Measurements from ENCODE around the gene SV2B. TPM values are rescaled to one million over a fixed set of nuclear protein-coding genes. Genes with fewer than 3 reads are reported as not detected.
A peak's percentile ranks its signal among the peaks of the same experiment; 100 is the strongest.

The SV2B gene
- total and polyA plus RNA-seq, 9 of the 15 experiments (the other 6 are each of a cell fraction or from before 2014, with no cell fraction given) = 0.01 to 0.25 (median 0.11) TPM

DNA sequence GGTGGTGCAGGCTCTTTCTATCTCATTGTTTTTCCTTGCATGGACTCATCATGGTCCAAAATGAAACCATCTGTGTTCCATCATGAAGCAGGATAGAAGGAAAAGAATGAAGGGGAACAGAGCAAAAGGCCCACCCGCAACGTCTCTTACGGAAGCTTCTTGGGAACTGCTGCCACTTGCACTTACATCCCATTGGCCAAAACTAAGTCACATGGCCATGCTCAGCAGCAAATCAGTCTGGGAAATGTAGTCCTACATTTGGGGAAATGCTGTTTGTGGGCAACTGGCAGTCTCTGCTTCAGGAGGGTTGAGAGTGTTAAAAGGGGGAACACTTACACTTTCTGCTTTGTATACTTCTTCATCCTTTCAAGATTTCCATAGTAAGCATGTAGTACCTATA, 191.6 kb downstream of the SV2B start (continued):
- TF ChIP-seq, protein P1, sequence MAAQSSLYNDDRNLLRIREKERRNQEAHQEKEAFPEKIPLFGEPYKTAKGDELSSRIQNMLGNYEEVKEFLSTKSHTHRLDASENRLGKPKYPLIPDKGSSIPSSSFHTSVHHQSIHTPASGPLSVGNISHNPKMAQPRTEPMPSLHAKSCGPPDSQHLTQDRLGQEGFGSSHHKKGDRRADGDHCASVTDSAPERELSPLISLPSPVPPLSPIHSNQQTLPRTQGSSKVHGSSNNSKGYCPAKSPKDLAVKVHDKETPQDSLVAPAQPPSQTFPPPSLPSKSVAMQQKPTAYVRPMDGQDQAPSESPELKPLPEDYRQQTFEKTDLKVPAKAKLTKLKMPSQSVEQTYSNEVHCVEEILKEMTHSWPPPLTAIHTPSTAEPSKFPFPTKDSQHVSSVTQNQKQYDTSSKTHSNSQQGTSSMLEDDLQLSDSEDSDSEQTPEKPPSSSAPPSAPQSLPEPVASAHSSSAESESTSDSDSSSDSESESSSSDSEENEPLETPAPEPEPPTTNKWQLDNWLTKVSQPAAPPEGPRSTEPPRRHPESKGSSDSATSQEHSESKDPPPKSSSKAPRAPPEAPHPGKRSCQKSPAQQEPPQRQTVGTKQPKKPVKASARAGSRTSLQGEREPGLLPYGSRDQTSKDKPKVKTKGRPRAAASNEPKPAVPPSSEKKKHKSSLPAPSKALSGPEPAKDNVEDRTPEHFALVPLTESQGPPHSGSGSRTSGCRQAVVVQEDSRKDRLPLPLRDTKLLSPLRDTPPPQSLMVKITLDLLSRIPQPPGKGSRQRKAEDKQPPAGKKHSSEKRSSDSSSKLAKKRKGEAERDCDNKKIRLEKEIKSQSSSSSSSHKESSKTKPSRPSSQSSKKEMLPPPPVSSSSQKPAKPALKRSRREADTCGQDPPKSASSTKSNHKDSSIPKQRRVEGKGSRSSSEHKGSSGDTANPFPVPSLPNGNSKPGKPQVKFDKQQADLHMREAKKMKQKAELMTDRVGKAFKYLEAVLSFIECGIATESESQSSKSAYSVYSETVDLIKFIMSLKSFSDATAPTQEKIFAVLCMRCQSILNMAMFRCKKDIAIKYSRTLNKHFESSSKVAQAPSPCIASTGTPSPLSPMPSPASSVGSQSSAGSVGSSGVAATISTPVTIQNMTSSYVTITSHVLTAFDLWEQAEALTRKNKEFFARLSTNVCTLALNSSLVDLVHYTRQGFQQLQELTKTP (IDR thresholded peaks at IDR 0.05; ENCODE audit: low read depth in 1 of 2, partially characterized antibody in 2 of 2) = peak in 1 of 2 experiments; percentile 83
- TF ChIP-seq, protein P2, sequence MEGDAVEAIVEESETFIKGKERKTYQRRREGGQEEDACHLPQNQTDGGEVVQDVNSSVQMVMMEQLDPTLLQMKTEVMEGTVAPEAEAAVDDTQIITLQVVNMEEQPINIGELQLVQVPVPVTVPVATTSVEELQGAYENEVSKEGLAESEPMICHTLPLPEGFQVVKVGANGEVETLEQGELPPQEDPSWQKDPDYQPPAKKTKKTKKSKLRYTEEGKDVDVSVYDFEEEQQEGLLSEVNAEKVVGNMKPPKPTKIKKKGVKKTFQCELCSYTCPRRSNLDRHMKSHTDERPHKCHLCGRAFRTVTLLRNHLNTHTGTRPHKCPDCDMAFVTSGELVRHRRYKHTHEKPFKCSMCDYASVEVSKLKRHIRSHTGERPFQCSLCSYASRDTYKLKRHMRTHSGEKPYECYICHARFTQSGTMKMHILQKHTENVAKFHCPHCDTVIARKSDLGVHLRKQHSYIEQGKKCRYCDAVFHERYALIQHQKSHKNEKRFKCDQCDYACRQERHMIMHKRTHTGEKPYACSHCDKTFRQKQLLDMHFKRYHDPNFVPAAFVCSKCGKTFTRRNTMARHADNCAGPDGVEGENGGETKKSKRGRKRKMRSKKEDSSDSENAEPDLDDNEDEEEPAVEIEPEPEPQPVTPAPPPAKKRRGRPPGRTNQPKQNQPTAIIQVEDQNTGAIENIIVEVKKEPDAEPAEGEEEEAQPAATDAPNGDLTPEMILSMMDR (IDR thresholded peaks at IDR 0.05 in 2 of 3, conservative IDR thresholded peaks at IDR 0.05 in 1 of 3; ENCODE audit: insufficient read depth in 2 of 3, low read depth in 1 of 3, low read length in 3 of 3) = 0 out of 6 replicates have a peak, but pooled peaks of 1 of the 3 experiments have one; percentile 1
- TF ChIP-seq NFYB (IDR thresholded peaks at IDR 0.05; ENCODE audit: extremely low read depth, insufficient read length) (peak; percentile 100), NONO (IDR thresholded peaks at IDR 0.05; ENCODE audit: low read depth in 2 of 2, low read length in 1 of 2) (no peak), RFX5 (IDR thresholded peaks at IDR 0.05; ENCODE audit: low read depth, low read length) (no peak), NCOA2 (IDR thresholded peaks at IDR 0.05; ENCODE audit: partially characterized antibody in 2 of 2) (no peak), FOS (IDR thresholded peaks at IDR 0.05; ENCODE audit: extremely low read depth, insufficient read length) (peak; percentile 87), WHSC1 (IDR thresholded peaks at IDR 0.05; ENCODE audit: low read length) (no peak), MBD2 (IDR thresholded peaks at IDR 0.05; ENCODE audit: borderline replicate concordance, low read depth) (peak; percentile 76; the same call in 1 of the 2 replicates)
- TF ChIP-seq, protein P3, sequence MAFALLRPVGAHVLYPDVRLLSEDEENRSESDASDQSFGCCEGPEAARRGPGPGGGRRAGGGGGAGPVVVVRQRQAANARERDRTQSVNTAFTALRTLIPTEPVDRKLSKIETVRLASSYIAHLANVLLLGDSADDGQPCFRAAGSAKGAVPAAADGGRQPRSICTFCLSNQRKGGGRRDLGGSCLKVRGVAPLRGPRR (CRISPR knock-in tag; IDR thresholded peaks at IDR 0.05) = no peak
- TF ChIP-seq, protein P4, sequence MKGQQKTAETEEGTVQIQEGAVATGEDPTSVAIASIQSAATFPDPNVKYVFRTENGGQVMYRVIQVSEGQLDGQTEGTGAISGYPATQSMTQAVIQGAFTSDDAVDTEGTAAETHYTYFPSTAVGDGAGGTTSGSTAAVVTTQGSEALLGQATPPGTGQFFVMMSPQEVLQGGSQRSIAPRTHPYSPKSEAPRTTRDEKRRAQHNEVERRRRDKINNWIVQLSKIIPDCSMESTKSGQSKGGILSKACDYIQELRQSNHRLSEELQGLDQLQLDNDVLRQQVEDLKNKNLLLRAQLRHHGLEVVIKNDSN (CRISPR knock-in tag; IDR thresholded peaks at IDR 0.05) = peak; percentile 93
- TF ChIP-seq, protein P5, sequence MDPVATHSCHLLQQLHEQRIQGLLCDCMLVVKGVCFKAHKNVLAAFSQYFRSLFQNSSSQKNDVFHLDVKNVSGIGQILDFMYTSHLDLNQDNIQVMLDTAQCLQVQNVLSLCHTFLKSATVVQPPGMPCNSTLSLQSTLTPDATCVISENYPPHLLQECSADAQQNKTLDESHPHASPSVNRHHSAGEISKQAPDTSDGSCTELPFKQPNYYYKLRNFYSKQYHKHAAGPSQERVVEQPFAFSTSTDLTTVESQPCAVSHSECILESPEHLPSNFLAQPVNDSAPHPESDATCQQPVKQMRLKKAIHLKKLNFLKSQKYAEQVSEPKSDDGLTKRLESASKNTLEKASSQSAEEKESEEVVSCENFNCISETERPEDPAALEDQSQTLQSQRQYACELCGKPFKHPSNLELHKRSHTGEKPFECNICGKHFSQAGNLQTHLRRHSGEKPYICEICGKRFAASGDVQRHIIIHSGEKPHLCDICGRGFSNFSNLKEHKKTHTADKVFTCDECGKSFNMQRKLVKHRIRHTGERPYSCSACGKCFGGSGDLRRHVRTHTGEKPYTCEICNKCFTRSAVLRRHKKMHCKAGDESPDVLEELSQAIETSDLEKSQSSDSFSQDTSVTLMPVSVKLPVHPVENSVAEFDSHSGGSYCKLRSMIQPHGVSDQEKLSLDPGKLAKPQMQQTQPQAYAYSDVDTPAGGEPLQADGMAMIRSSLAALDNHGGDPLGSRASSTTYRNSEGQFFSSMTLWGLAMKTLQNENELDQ (CRISPR knock-in tag; IDR thresholded peaks at IDR 0.05; ENCODE audit: borderline replicate concordance) = no peak

All from K562 (cell line).